A549 (cell line): ENCODE data around the gene OR3A3.

Source experiments
- CEBPB ChIP-seq, 2 experiments: fragments of >200 bp in 1 of 2; sonication (Bioruptor Twin) in 1 of 2; formaldehyde crosslinking in 1 of 2; IDR thresholded peaks; 2 replicates each; pipeline ENCODE4 v1.6.1; 2012 to 2016
- GATA3 ChIP-seq: IDR thresholded peaks from 2 replicates; pipeline ENCODE4 v1.6.1; 2012; ENCODE audit warnings: borderline replicate concordance
- MAX ChIP-seq: IDR thresholded peaks from 2 replicates; pipeline ENCODE4 v1.6.1; 2012
- NR3C1 ChIP-seq: fragments of >200 bp; sonication (Bioruptor Twin); formaldehyde crosslinking; IDR thresholded peaks from 3 replicates; pipeline ENCODE4 v1.6.1; 2017
- RNF2 ChIP-seq: fragments of 200-600 bp; sonication (generic); IDR thresholded peaks from 2 replicates; pipeline ENCODE4 v1.6.1; 2016; ENCODE audit warnings: low read depth, mild to moderate bottlenecking, antibody characterized with exemption, moderate library complexity, borderline replicate concordance
- SMC3 ChIP-seq: fragments of >200 bp; sonication (Bioruptor Twin); formaldehyde crosslinking; IDR thresholded peaks from 3 replicates; pipeline ENCODE4 v1.6.1; 2018; ENCODE audit warnings: inconsistent platforms
- ZSCAN20 ChIP-seq: fragments of 250-450 bp; sonication (Bioruptor Pico); IDR thresholded peaks from 2 replicates; pipeline ENCODE4 v1.8.0; 2022; ENCODE audit warnings: mild to moderate bottlenecking, moderate library complexity
- TF ChIP-seq, protein P1 (sequence below): fragments of >200 bp; sonication (Bioruptor Twin); formaldehyde crosslinking; IDR thresholded peaks from 3 replicates; pipeline ENCODE4 v1.5.1; 2016
- TF ChIP-seq, protein P2 (sequence below): fragments of 150-350 bp; IDR thresholded peaks from 2 replicates; pipeline ENCODE4 v1.6.1; 2014; ENCODE audit warnings: low read depth, mild to moderate bottlenecking, low read length
- TF ChIP-seq, protein P3 (sequence below): fragments of 450-650 bp; IDR thresholded peaks from 2 replicates; pipeline ENCODE4 v1.6.1; 2014; ENCODE audit warnings: antibody characterized with exemption

DNA sequence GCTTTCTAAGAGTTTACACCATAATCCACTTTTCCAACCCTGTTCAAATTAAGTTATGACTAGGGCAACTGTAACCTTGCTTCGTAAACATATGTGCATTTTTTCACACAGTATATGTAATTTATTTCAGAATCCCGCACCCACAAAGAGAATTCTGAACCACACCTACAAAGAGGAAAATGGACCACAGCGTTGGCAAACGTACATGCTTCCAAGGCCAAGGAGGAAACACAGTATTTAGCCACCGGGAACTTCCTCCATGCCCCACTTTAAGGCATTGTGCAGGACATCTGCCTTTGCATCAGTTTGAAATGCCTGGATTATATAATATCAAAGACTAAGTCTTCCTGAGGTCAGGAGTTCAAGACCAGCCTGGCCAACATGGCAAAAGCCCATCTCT lies 58.4 kb downstream of the OR3A3 start:
- TF ChIP-seq, protein P1, sequence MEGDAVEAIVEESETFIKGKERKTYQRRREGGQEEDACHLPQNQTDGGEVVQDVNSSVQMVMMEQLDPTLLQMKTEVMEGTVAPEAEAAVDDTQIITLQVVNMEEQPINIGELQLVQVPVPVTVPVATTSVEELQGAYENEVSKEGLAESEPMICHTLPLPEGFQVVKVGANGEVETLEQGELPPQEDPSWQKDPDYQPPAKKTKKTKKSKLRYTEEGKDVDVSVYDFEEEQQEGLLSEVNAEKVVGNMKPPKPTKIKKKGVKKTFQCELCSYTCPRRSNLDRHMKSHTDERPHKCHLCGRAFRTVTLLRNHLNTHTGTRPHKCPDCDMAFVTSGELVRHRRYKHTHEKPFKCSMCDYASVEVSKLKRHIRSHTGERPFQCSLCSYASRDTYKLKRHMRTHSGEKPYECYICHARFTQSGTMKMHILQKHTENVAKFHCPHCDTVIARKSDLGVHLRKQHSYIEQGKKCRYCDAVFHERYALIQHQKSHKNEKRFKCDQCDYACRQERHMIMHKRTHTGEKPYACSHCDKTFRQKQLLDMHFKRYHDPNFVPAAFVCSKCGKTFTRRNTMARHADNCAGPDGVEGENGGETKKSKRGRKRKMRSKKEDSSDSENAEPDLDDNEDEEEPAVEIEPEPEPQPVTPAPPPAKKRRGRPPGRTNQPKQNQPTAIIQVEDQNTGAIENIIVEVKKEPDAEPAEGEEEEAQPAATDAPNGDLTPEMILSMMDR = no peak
- TF ChIP-seq ZSCAN20 (CRISPR knock-in tag) (no peak), NR3C1 (no peak), GATA3 (no peak), MAX (no peak), SMC3 (no peak), CEBPB (IDR thresholded peaks at IDR 0.05) (no peak), RNF2 (no peak)
- TF ChIP-seq, protein P2, sequence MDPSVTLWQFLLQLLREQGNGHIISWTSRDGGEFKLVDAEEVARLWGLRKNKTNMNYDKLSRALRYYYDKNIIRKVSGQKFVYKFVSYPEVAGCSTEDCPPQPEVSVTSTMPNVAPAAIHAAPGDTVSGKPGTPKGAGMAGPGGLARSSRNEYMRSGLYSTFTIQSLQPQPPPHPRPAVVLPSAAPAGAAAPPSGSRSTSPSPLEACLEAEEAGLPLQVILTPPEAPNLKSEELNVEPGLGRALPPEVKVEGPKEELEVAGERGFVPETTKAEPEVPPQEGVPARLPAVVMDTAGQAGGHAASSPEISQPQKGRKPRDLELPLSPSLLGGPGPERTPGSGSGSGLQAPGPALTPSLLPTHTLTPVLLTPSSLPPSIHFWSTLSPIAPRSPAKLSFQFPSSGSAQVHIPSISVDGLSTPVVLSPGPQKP = no peak
- TF ChIP-seq, protein P3, sequence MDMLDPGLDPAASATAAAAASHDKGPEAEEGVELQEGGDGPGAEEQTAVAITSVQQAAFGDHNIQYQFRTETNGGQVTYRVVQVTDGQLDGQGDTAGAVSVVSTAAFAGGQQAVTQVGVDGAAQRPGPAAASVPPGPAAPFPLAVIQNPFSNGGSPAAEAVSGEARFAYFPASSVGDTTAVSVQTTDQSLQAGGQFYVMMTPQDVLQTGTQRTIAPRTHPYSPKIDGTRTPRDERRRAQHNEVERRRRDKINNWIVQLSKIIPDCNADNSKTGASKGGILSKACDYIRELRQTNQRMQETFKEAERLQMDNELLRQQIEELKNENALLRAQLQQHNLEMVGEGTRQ = no peak
